Urothelium cell line (cell line): ENCODE results near the gene FAM222B.
"Not testable (repeated sequence)": the region's sequence is repeated elsewhere in the genome, so short reads cannot be mapped to it uniquely, and the experiment has no call there.

Experiments
- DNase-seq: peaks from one replicate; pipeline ENCODE4 v3.0.0; 2011; ENCODE audit warnings: low spot score, mixed read lengths
- FAIRE-seq: peaks from 2 replicates; lab custom pipeline; 2011; peaks lifted over from hg19 to GRCh38; lab: Jason Lieb, UNC

The FAM222B gene

GRCh38 chr17:28783161-28783560, 59.4 kb downstream of the FAM222B start:
- FAIRE-seq = no peak
- no peak for DNase-seq

- FAIRE-seq, DNase-seq: not testable (repeated sequence)
Measured at GRCh38 chr17:28779601-28780000, 63.0 kb downstream of the FAM222B start.

- no peak for DNase-seq
- no peak for FAIRE-seq
Measured at GRCh38 chr17:28777178-28777577, 65.4 kb downstream of the FAM222B start.

GRCh38 chr17:28774206-28774605, 68.4 kb downstream of the FAM222B start:
- no peak for FAIRE-seq
- no peak for DNase-seq

DNA sequence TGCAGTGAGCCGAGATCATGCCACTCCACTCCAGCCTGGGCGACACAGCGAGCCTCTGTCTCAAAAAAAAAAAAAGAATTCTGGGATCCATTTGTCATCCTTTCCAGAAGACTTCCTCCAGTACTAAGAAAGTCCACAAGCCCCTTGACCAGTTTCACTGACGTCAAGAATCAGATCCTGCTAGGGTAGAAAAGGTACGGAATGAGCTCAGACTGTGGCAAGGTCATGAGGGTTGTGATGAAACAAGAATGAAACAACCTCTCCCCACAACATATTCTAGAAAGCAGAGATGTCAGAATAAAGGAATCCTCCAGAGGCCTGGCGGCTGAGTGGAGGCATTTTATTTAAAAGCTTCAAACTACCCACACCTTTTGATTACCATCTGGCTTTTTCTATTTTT, 68.9 kb downstream of the FAM222B start:
- FAIRE-seq = no peak
- DNase-seq = no peak

GRCh38 chr17:28765038-28765437, 77.6 kb downstream of the FAM222B start:
- FAIRE-seq (no peak), DNase-seq (no peak)

DNA sequence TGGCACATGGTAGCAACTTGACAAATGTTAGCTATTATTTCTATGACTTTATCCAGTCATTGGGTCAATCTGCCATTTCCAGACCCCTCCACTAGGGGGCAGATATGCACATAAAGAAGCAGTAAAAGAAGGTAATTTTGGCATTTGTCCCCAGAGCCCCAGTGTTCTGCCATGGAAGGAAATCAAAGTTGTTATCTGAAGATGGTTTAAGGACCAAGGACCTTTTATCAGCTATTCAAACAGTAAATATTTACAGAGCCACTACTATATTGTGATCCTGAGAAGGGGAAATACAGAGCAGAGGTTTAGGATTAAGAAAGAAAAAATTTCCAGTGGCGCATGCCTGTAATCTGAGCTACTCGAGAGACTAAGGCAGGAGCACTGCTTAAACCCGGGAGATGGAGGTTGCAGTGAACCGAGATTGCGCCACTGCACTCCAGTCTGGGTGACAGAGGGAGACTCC, 78.8 kb downstream of the FAM222B start:
- DNase-seq (peak; percentile 66), FAIRE-seq (no peak)

DNA sequence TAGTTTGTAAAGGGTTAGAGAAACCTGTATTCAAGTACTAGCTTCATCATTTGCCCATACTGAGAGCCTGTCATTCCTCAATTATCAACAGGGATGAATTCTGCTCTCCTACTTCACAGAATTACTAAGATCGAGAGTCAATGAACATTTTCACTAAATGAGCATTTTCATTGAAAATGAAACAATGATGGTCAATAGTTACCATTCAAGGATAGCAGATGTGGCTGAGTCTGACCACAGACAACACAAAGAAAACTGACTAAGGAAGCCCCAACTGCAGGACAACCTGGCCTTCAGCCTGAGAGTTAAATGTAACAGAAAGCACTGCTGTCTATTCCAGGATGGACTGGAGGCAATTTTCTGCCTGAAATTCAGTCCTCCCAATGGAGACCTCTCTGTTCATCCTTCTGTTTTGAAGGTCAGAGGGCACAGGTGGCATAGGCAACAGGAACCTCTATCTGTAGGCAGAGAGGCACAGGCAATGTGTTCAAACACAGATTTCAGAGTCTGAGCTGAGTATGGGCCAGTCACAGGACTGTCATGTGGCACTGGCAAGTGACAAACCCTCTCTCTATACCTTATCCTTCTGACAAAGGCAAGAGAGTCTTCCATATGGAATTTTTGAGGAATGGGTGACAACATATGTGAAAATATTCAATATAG, 79.3 kb downstream of the FAM222B start:
- FAIRE-seq (no peak), DNase-seq (no peak)

- FAIRE-seq = no peak
- no peak for DNase-seq
Measured at GRCh38 chr17:28760601-28761562, 81.7 kb downstream of the FAM222B start.

DNA sequence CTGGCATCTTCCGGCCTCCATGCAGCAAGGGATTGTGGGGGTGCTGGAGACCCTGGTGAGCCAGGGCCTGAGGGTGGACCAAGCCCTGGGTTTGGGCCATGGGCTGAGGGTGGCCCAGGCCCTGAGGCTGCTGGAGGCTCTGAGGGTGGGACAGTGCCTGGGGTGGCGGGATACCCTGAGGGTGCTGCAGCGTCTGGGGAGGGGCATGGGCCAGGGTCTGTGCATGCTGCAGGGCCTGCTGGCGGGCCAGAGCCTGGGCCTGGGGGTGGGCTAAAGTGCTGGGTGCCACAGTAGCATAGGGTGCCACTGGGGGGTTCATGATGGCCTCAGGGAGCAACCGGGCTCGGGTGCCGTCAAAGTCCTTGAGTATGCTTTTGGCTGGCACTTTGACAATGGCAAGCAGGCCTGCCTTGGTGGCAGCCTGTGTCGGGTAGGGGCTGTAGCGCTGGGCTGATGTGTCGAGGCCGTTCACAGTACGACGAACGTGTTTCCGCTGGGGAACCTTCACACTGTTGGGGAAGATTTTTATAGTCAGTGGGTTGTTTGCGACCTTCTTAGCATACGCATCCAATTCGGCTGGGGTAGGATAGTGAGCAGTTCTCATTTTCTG, 83.2 kb downstream of the FAM222B start:
- no peak for FAIRE-seq
- no peak for DNase-seq

DNA sequence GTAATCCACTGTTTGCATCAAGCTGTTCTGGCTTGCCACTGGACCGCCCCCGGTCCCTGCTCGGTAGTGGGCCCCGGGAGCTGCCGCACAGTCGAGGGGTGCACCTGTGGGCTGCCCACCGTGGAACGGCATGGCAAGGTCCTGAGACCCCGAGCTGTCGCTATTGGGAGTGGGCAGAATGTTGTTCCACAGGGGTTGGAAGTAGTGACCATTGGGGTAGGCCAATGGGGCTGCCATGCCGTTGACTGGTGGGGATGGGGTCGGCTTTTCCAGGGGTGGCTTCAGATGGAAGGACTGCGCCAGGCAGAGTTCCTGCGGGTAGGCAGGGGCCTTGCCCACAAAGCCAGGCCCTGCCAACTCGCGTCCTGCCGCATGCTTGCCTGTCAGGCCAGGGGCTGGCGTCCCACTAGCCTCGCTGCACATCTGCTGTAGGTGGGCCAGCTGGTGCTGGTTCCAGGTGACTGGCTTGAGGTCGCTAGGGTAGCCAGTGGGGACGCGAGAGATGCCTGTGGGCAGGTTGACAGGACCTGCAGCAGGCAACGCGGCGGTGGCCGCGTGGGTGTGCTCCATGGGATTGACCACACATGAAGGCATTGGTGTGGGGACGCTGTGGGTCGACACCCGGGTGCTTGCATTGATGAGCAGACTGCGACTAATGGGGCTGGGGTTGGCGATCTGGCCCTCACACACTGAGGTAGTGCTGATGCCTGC, 84.0 kb downstream of the FAM222B start:
- DNase-seq = no peak
- FAIRE-seq = no peak

- DNase-seq (no peak), FAIRE-seq (no peak)
Measured at GRCh38 chr17:28756049-28756804, 86.4 kb downstream of the FAM222B start.

GRCh38 chr17:28755486-28755885, 87.1 kb downstream of the FAM222B start:
- no peak for DNase-seq
- no peak for FAIRE-seq

- DNase-seq (no peak), FAIRE-seq (no peak)
Measured at GRCh38 chr17:28751600-28752366, 90.8 kb downstream of the FAM222B start.

GRCh38 chr17:28750178-28751047, 92.2 kb downstream of the FAM222B start:
- DNase-seq (peak; percentile 87), FAIRE-seq (no peak)

- FAIRE-seq (no peak), DNase-seq (no peak)
Measured at GRCh38 chr17:28749516-28750177, 92.9 kb downstream of the FAM222B start.

- no peak for DNase-seq
- no peak for FAIRE-seq
Measured at GRCh38 chr17:28748852-28749515, 93.6 kb downstream of the FAM222B start.
